IPS-18c (cell line): Measurements from ENCODE around the gene MAN1A1.
"Not testable (repeated sequence)": the region's sequence is repeated elsewhere in the genome, so short reads cannot be mapped to it uniquely, and the experiment has no call there.

ENCODE experiments used
- H3K4me3 ChIP-seq: 2 replicates; pipeline ENCODE4 v1.7.0; 2013; ENCODE audit warnings: low read depth, mild to moderate bottlenecking, low read length, moderate library complexity; ENCODE audit not compliant: insufficient read depth
- H3K9me3 ChIP-seq: one replicate; pipeline ENCODE4 v1.6.1; 2013; ENCODE audit warnings: mild to moderate bottlenecking, low read length, moderate library complexity; ENCODE audit not compliant: control insufficient read depth, insufficient read depth

MAN1A1 gene

DNA sequence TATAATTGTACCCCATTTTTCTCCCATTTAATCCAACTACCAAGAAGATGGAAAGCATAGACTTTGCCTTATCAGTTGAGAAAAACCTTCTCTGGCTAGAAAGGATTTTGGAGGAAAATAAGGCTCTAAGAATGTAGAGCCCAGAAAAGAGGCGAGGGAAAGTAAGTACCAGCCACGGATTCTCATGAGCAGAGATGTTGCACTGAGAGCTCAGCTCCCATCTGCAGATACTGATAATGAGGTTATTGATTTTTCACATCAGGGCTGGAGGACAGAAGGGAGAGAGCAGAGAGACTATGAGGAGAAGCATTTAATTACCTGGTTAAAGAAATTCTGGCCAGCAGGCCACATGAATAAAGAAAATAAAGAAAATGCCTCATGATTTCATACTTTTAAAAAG is 166.7 kb downstream of the MAN1A1 start:
- Histone ChIP-seq H3K9me3 (peaks cover 2% of the 10 kb centered on the region), H3K4me3 (no peak overlapping the region)

DNA sequence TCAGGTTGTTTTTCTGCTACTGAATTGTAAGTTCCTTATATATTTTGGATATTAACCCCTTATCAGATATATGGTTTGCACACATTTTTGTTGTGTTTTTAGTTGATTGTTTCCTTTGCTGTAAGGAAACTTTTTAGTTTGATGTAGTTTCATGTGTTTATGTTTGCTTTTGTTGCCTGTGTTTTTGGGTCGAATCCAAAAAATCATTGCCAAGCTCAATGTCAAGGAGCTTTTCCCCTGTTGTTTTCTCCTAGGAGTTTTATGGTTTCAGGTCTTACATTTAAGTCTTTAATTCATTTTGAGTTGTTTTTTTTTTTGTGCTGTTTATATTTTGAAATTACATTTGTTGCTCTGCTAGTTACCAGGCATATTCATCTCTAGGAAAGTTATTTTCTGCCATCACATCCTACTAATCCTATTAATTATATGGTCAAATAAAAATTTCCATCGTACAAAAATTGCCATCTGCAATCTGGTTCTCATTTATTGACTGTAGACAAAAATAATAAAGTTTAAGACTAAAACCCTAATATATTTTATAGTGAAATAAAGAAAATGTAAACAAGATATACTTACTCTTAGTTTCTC is 167.3 kb downstream of the MAN1A1 start:
- Histone ChIP-seq H3K4me3 (no peak overlapping the region), H3K9me3 (peaks cover 2% of the 10 kb centered on the region)

DNA sequence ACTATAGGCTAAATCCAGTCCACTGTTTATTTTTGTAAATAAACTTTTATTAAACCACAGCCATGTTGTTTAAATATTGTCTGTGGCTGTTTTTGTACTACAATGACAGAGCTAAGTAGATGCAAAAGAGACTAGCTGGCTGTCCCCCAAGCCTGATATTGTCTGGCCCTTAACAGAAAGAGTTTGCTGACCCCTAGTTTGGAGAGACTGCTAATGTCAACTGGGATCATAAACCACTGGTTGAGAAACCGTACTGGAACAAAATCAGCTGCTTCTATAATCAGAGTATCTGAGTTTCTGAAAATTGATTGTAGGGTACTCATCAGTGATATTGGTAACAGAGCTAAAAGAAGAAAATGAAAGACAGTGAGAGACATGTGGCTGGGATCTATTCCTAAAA is 168.5 kb downstream of the MAN1A1 start:
- no peak overlapping the region for H3K4me3 ChIP-seq

DNA sequence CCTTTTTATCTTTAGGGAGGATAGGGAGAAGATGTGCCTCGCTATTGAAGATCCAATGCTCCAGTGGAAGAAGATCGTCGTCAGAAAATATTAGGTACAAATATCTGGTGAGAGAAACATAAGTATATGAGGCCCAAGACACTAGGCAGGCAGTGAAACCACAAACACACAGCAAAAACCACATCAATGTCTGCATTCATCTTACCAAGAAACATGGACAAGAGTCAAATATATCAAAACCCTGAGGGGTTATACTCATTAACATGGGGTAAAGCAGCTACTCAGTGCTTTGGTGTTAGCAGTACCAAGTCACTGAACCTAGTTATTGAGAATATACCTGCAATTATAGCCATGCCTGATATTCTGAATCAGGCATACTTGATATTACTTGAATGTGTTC is 169.7 kb downstream of the MAN1A1 start:
- Histone ChIP-seq H3K9me3 (no peaks in the 10 kb centered on the region), H3K4me3 (no peak overlapping the region)

More for the DNA sequence above, 168.5 kb downstream of the MAN1A1 start:
- no peaks in the 10 kb centered on the region for H3K9me3 ChIP-seq

DNA sequence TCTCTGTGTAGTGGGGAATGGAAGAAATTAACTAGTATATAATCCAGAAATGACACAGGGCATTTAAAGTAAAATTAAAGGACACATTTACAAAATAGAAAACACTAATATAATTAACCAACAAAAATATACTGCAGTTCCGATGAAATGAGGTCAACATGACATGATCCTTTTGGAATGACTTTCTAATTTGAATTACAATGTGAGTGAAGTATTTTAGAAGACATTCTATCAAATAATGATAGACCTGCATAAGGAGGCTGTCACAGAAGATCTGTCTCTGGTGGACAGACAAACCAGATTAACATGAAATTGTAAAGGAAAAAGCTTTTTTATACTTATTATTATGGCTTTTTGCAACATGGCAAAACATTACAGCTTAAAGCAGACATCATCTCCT is 170.5 kb downstream of the MAN1A1 start:
- no peak overlapping the region for H3K4me3 ChIP-seq
- H3K9me3 ChIP-seq, result no peaks in the 10 kb centered on the region

DNA sequence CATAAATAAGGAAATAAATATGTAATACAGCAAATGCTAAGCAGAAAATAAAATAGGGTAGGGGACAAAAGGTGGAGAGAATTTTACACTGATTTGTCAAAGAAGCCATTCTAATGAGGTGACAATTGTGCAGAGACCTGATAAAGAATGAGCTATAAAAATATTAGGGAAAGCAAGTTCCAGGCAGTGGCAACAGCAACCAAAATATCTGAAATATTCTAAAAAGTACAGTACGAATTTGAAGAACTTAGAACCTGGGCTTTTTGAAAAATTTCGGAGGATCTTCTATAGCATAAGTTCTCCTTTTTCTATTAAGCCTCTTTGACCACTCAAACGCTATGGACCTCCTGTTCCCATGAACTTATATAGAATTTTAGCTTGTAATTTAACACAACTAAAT is 173.1 kb downstream of the MAN1A1 start:
- Histone ChIP-seq H3K4me3 (no peak overlapping the region), H3K9me3 (no peaks in the 10 kb centered on the region)

DNA sequence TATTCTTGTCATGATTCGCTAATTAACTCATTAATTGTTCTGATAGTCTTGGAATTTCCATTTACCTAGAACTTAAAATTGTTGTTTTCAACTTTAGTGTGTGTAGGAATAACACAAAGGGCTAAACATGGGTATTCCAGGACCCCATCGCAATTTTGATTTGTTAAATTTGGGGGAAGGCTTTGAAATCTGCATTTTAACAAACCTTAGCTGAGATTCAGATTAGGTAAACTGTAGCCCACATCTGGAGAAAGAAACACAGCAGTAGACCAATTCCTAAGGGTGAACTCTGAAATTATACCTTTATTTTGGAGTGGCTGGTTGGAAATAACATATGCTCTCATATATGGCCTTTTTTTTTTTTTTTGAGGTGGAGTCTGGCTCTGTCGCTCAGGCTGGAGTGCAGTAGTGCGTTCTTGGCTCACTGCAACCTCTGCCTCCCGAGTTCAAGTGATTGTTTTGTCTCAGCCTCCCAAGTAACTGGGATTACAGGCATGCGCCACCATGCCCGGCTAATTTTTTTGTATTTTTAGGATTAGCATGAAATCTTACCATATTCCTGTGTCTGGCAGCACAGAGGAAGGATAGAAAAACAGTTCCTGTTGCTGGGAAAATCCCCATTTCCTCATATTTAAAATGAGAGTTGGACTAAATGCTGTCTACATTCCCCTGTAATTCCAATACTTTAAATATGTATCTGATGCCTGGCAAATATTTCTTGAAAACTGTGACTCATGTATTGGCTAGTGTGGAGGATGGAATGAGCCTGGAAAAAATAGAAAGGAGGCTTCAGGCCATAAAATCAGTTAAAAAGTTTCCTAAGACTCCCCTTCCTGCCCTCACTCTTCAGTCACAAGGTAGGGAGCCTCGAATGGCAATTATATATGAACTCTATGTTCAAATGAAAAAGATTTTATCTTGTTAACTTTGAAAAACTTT is 174.4 kb downstream of the MAN1A1 start:
- Histone ChIP-seq H3K9me3 (no peaks in the 10 kb centered on the region), H3K4me3 (no peak overlapping the region)

DNA sequence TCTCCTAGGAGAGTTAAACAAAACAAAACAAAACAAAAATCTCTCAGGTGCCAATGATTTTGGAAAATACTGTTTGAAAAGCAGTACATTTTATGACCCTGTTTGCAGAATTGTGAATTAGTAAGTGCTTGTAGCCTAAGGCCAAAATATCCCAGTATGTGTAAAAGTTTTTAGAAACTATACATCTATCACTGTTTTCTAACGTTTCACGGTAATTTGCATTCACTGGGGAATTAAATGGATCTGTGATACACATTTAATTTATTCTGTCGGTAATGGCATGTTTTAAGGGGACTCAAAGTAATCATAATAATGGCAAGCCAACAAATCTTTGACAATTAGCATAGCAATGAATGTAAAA is 175.5 kb downstream of the MAN1A1 start:
- Histone ChIP-seq H3K4me3 (no peak overlapping the region), H3K9me3 (no peaks in the 10 kb centered on the region)

DNA sequence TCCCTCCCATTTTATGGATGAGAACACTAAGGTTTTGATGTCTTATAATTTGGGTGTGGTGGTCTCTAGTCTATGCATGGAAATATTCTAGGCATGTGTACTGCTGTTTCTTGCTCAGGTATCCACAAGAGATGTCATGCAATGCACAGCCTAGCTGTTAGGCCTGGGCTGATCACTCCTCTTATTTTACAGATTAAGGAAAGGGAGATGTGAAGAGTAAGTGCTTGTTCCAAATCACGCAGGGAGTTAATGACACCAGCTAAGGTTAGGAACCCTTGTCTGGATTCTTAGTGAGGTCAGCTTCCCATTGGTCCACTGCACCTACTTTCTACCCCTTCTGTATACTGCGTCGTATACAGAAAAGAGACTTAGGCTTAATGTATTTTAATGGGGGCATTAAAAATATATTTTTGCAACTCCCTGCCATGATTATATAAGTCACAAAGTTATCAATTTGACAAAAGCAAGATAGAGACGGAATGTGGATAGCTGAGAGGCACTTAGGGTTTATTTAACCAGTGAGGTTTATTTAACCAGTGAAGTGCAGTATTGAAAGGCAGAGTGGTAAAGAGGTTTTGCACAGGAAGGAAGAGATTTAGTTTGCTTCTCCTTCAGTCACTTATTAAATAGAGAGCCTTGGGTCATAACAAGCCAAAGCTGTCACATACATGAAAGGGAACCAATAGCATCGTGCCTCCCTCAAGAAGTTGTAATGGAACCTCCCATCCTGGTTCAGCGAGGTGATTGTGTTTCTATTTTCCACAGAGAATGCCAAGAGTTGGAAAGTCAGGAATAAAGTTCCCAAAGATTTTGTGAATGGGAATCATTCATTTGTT is 176.1 kb downstream of the MAN1A1 start:
- H3K4me3 ChIP-seq, result no peak overlapping the region
- H3K9me3 ChIP-seq, result no peaks in the 10 kb centered on the region

DNA sequence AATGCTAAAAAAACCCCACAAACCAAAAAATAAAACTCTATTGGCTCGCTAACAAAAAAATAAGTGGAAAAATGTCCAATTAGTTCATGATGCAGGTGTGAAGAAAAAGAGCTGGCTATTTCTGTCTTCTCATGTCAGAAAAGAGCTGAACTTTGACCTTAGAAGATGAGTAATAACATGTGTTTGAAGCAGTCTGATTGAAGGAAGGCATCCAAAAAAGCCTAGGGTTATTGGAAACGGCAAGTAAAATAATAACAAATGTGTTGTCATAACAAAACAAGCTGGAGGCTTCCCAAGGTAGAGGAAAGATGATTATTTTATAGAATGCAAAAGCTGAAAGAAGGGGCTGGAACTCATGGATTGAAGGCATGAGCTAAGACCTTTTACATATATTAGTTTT is 176.7 kb downstream of the MAN1A1 start:
- H3K9me3 ChIP-seq, result no peaks in the 10 kb centered on the region
- no peak overlapping the region for H3K4me3 ChIP-seq

DNA sequence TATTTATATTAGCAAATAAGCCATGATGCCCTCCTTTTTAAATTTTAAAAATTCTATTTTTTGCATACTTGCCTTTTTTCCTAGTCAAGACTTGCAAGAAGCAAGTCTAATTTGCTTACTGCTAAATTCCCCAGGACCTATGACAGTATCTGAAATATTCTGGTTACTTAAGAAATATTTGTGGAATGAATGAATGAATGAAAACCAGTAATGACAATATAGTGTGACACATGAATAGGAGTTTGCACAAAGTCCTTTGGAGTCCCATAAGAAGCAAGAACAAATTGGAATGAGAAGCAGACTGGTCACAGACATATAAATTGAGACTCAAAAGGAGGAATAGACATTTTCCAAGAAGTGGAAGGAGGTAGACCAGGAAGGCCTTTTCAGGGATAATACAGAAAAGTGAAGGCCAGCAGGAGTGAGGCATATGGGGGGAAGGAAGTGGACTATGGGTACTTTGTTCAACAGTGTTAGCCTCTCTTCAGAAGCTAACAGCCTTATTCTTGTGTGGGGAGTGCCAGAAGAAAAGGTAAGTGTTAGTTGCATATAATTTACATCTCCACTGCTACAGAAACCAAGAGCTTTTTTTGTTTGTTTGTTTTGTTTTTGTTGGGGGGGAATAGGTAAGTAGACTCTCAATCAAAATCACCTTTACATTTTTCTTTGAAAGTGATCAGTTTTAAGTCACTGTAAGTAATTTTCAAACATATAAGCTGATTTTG is 177.5 kb downstream of the MAN1A1 start:
- no peaks in the 10 kb centered on the region for H3K9me3 ChIP-seq
- no peak overlapping the region for H3K4me3 ChIP-seq

DNA sequence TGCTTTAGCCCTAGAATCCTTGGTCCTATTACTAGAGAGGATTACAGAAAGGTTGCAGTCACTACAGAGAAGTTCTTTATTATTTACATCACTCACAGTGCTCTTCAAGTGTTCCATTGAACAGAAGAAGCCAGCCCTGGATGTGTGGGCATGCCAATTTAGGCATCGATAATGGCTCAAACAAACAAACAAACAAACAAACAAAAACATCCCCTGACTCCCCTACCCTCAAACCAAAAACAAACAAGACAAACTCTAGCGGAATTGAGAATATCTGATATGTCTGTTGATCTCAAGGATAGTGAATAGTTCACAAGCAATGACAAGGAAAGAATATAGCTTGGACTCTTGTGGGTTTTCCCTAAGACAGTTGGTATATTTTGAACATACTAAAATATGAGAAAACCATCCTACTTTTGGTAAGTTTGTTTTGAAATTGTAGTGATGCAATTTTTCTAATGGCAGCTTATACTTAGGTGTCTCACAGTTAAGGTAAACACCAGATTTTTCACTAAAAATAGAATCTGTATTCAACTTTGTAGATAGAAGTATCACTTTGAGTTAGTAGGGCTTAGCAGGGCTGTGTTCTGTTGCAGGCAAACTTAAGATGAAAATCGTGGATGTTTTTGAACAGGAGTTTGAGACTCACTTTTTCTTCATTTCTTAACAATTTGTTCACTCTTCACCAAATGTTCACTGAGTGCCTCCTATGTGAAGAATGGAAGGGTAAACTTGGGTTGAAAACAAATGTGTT is 178.3 kb downstream of the MAN1A1 start:
- no peak overlapping the region for H3K4me3 ChIP-seq
- H3K9me3 ChIP-seq, result no peaks in the 10 kb centered on the region

DNA sequence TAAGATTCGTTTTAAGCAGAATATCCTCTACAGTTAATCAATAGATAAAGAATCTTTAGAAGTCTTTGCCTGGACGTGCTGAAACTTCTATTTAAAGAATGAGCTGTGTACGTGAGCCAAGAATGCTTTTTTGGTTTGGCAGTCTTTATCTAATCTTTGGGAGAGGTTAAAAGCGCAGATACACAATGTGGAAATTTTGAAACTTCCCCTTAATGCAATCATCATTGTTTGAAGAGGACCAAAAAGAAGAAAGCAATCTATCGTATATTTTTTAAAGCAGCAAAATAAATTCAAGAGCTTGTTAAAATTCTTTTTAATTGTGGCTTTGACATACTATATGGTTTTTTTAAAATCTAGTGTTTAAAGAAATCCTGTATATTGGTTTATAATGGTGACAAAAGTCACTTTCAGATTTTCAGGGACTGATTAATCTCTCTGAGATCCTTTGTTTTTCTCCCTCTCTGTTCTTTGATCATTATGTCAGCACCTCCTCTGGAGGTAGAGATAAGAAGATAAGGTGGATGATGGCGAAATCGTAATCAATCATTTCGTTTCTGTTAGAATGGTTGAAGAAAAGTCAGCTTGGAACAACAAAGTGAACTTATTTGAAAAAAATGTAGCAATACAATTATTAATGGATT is 179.0 kb downstream of the MAN1A1 start:
- H3K4me3 ChIP-seq, result no peak overlapping the region
- no peaks in the 10 kb centered on the region for H3K9me3 ChIP-seq

DNA sequence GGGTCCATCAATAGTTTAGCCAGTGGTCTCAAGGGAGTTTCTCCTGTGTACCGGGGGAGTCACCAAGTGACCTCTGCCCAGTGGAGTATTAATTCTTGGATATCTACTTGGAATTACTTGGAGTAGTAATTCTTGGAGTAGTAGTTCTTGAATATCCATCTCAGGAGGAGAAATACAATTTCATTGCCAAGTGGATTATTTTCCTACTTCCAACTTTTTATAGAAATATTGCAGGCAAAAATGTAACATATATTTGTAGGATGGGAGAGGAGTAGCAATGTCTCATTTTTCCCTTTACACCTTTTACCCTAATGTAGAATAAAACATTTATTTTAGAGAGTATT is 179.5 kb downstream of the MAN1A1 start:
- no peaks in the 10 kb centered on the region for H3K9me3 ChIP-seq
- no peak overlapping the region for H3K4me3 ChIP-seq

DNA sequence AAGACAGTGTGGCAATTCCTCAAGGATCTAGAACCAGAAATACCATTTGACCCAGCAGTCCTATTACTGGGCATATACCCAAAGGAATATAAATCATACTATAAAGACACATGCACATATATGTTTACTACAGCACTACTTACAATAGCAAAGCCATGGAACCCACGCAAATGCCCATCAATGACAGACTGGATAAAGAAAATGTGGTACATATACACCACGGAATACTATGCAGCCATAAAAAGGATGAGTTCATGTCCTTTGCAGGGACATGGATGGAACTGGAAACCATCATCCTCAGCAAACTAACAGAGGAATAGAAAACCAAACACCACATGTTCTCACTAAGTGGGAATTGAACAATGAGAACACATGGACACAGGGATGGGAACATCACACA is 180.2 kb downstream of the MAN1A1 start:
- H3K9me3 ChIP-seq, H3K4me3 ChIP-seq: not testable (repeated sequence)

DNA sequence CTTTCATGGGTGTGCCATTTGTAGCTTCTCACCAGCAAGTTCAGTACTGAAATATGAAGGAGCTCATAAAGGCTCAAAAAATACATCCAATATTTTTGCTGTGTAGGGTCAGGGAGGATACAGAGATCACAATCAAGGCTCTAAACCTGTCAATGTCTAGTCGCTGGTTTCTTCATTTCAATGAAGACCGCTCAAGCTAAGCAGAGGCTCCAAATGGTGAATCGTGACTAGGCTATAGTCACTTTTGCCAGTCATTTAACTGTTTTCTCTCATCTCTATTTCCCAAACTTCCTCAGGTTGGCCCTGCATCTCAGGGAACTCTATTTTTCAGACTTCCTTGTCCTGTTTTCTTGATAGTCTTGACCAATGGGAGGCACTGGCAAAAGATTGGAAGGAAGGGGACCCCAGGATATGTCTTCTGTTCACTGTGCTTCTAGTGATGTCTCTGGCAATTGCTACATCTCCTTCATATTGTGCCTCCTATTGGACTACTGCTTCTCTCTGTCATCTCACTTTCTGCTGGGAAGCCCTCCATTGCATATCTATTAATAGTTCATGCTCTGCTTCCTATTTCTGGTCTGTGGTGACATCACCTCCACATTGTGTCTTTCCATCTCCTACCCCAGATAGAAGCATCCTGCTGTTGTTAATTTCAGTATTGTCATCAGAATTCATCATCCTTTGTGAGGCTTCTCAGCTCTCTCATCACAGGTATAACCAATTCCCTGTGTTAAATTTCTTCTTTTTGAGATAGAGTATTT is 183.4 kb downstream of the MAN1A1 start:
- H3K9me3 ChIP-seq, result no peaks in the 10 kb centered on the region
- H3K4me3 ChIP-seq, result no peak overlapping the region
